Gastroesophageal sphincter (tissue), 4 donors: Measurements from ENCODE around the gene GNAI2. TPM values are rescaled to one million over a fixed set of nuclear protein-coding genes. Genes with fewer than 3 reads are reported as not detected.
A peak's percentile ranks its signal among the peaks of the same experiment; 100 is the strongest.

Experiments
- ATAC-seq: fragments of 150-250 bp; one replicate; pipeline ENCODE4 v1.9.1; 2016; ENCODE audit warnings: mild to moderate bottlenecking, moderate library complexity
- H3K27ac ChIP-seq, 4 donors: fragments of 200-600 bp; sonication (generic) in 3 of 4; 1 replicate in 3 of 4; 2 replicates in 1 of 4; pipeline ENCODE4 v1.5.1; 2016 to 2019
- H3K27me3 ChIP-seq: fragments of 200-600 bp; sonication (generic); one replicate; pipeline ENCODE4 v1.5.1; 2019
- H3K36me3 ChIP-seq, 2 donors: fragments of 200-600 bp; sonication (generic); one replicate each; pipeline ENCODE4 v1.5.1; 2019; ENCODE audit warnings: control low read depth in 1 of 2
- H3K4me1 ChIP-seq, 3 donors: fragments of 200-600 bp; sonication (generic); 1 replicate in 2 of 3; 2 replicates in 1 of 3; pipeline ENCODE4 v1.5.1; 2016 to 2019; ENCODE audit warnings: control low read depth in 2 of 3
- H3K4me3 ChIP-seq, 2 donors: fragments of 200-600 bp; sonication (generic); one replicate each; pipeline ENCODE4 v1.5.1; 2019; ENCODE audit warnings: mild to moderate bottlenecking in 1 of 2, moderate library complexity in 1 of 2
- H3K9me3 ChIP-seq, 3 donors: fragments of 200-600 bp; sonication (generic); one replicate each; pipeline ENCODE4 v1.5.1; 2017 to 2019; ENCODE audit warnings: control low read depth in 2 of 3
- CTCF ChIP-seq, 4 experiments: fragments of 200-600 bp in 2 of 4; fragments of 450-650 bp in 2 of 4; sonication (generic) in 1 of 4; IDR thresholded peaks; one replicate each; pipeline ENCODE4 v1.5.1; 2017 to 2019; ENCODE audit warnings: antibody characterized with exemption in 4 of 4, mild to moderate bottlenecking in 2 of 4, moderate library complexity in 2 of 4
- EP300 ChIP-seq: sonication (generic); formaldehyde crosslinking; IDR thresholded peaks from one replicate; pipeline ENCODE4 v1.6.1; 2017; ENCODE audit warnings: antibody characterized with exemption, mild to moderate bottlenecking
- POLR2A ChIP-seq, 2 donors: fragments of 450-650 bp; IDR thresholded peaks; one replicate each; pipeline ENCODE4 v1.6.1; 2017; ENCODE audit warnings: antibody characterized with exemption in 2 of 2, mild to moderate bottlenecking in 2 of 2, moderate library complexity in 1 of 2
- POLR2AphosphoS5 ChIP-seq: sonication (generic); formaldehyde crosslinking; IDR thresholded peaks from one replicate; pipeline ENCODE4 v1.6.1; 2017; ENCODE audit warnings: antibody characterized with exemption
- WGBS, 2 donors: methylation state at CpG; one replicate each; pipeline ENCODE4 v1.1.5; 2018; ENCODE audit warnings: low coverage in 1 of 2; 5-methylcytosine and 5-hydroxymethylcytosine counted together
- total RNA-seq, 4 donors: library from RNA; depleted of rRNA; stranded (reverse); fragments of >200 nt; gene quantifications; one replicate each; pipeline ENCODE4 v1.1.0, GENCODE V29; 2016

GNAI2 gene
- total RNA-seq, 4 donors from 2014 or later, result 172 to 262 (median 222) TPM

- TF ChIP-seq EP300 (no peak), POLR2AphosphoS5 (peak; percentile 35), CTCF (IDR thresholded peaks at IDR 0.05) (no peak)
- H3K4me3 ChIP-seq, result no peak overlapping the region
- ATAC-seq, result peak; percentile 68
- peaks cover 2 to 98% (median 42%) of the 10 kb centered on the region in 3 donors for H3K4me1 ChIP-seq
- H3K9me3 ChIP-seq, result peaks cover 0 to 8% (median 0%) of the 10 kb centered on the region in 3 donors
- H3K27me3 ChIP-seq, result no peaks in the 10 kb centered on the region
- peak overlapping the region in 3 of 4 donors; percentile 76 to 100 (median 80) for H3K27ac ChIP-seq
- H3K36me3 ChIP-seq, result peaks cover 0 to 84% of the 10 kb centered on the region in 2 donors
- 61 to 75% methylated on average over 2 to 3 of the region's 8 CpGs for WGBS, 2 donors
These were observed 18.7 kb downstream of the GNAI2 start for GRCh38 chr3:50254577-50255250.

- 60% methylated on average over 3 of the region's 9 CpGs; no CpG with 5 or more reads in 1 of the 2 donors for WGBS, 2 donors
- Histone ChIP-seq H3K4me3 (no peak overlapping the region), H3K27ac (peak overlapping the region in 3 of 4 donors; percentile 76 to 100 (median 80)), H3K9me3 (peaks cover 0 to 8% (median 0%) of the 10 kb centered on the region in 3 donors), H3K27me3 (no peaks in the 10 kb centered on the region), H3K4me1 (peaks cover 3 to 96% (median 39%) of the 10 kb centered on the region in 3 donors), H3K36me3 (peaks cover 0 to 83% of the 10 kb centered on the region in 2 donors)
- TF ChIP-seq POLR2AphosphoS5 (no peak), POLR2A (IDR thresholded peaks at IDR 0.05) (no peak), EP300 (no peak), CTCF (IDR thresholded peaks at IDR 0.05) (no peak)
- no peak for ATAC-seq
These were observed 19.2 kb downstream of the GNAI2 start for GRCh38 chr3:50255251-50255615.

GRCh38 chr3:50256978-50257890 is 21.2 kb downstream of the GNAI2 start:
- Histone ChIP-seq H3K9me3 (peaks cover 0 to 8% (median 0%) of the 10 kb centered on the region in 3 donors), H3K27ac (peak overlapping the region in 3 of 4 donors; percentile 60 to 100 (median 95)), H3K36me3 (peaks cover 0 to 68% of the 10 kb centered on the region in 2 donors), H3K4me3 (no peak overlapping the region), H3K27me3 (no peaks in the 10 kb centered on the region), H3K4me1 (peaks cover 3 to 95% (median 34%) of the 10 kb centered on the region in 3 donors)
- TF ChIP-seq POLR2AphosphoS5 (no peak), POLR2A (IDR thresholded peaks at IDR 0.05) (no peak), CTCF (IDR thresholded peaks at IDR 0.05) (peak in 3 of 4 experiments; percentile 4 to 55 (median 34))
- no peak for ATAC-seq
- WGBS, 2 donors, result 95 to 100% methylated on average over 1 to 12 of the region's 20 CpGs

- Histone ChIP-seq H3K27ac (peak overlapping the region in 3 of 4 donors; percentile 60 to 100 (median 95)), H3K4me1 (peaks cover 3 to 94% (median 34%) of the 10 kb centered on the region in 3 donors)
These were observed 22.2 kb downstream of the GNAI2 start for GRCh38 chr3:50258029-50258680.

More at GRCh38 chr3:50258029-50258680, 22.2 kb downstream of the GNAI2 start:
- Histone ChIP-seq H3K9me3 (peaks cover 0 to 8% (median 0%) of the 10 kb centered on the region in 3 donors), H3K27me3 (no peaks in the 10 kb centered on the region), H3K4me3 (no peak overlapping the region), H3K36me3 (peaks cover 0 to 59% of the 10 kb centered on the region in 2 donors)
- no peak for TF ChIP-seq CTCF (IDR thresholded peaks at IDR 0.05)
- no peak for TF ChIP-seq POLR2A (IDR thresholded peaks at IDR 0.05)
- no peak for TF ChIP-seq POLR2AphosphoS5
- no peak for TF ChIP-seq EP300
- ATAC-seq, result no peak
- 69 to 100% methylated on average over 1 to 8 of the region's 17 CpGs for WGBS, 2 donors
